ENCODE measurements around the gene XRRA1. TPM values are rescaled to one million over a fixed set of nuclear protein-coding genes. Genes with fewer than 3 reads are reported as not detected.

The XRRA1 gene
- total RNA-seq, 1 experiment from 2014 or later: 34.1 TPM

- DNase-seq (ENCODE audit: low read depth, low spot score) (no peak), ATAC-seq (no peak)
- intact Hi-C loops (cut with micrococcal nuclease; ENCODE audit: unreplicated experiment) (no loop called here), in situ Hi-C loops (cut with HindIII; ENCODE audit: low pct_unique_long_range_greater_than_20kb, low sequenced_read_pairs) (no loop called here)
- Histone ChIP-seq H3K4me1 (ENCODE audit: control insufficient read depth, insufficient read depth, low read length) (no peaks in the 10 kb centered on the region; the same call in 1 of the 2 replicates), H3K27ac (ENCODE audit: low read length) (no peak overlapping the region), H3K27me3 (ENCODE audit: control insufficient read depth, insufficient read depth, low read length) (no peaks in the 10 kb centered on the region), H3K36me3 (ENCODE audit: control insufficient read depth, insufficient read depth, low read length) (peaks cover 6% of the 10 kb centered on the region; the same call in 1 of the 2 replicates), H3K9me3 (ENCODE audit: control insufficient read depth, insufficient read depth, low read depth, low read length) (no peaks in the 10 kb centered on the region), H3K4me3 (ENCODE audit: low read depth in 2 of 2, low read length in 2 of 2) (no peak overlapping the region)
- BruUV-seq (replicated peaks): no TSS peak
- TF ChIP-seq POLR2AphosphoS5 (IDR thresholded peaks at IDR 0.05; ENCODE audit: low read depth, low read length) (no peak), SIN3A (IDR thresholded peaks at IDR 0.05; ENCODE audit: borderline replicate concordance, insufficient read depth, low read depth, low read length) (no peak), TCF7L2 (IDR thresholded peaks at IDR 0.05; ENCODE audit: low read depth, low read length) (no peak), REST (IDR thresholded peaks at IDR 0.05; ENCODE audit: insufficient read depth in 1 of 2, low read depth in 2 of 2, low read length in 1 of 2) (no peak)
- TF ChIP-seq, protein P1, sequence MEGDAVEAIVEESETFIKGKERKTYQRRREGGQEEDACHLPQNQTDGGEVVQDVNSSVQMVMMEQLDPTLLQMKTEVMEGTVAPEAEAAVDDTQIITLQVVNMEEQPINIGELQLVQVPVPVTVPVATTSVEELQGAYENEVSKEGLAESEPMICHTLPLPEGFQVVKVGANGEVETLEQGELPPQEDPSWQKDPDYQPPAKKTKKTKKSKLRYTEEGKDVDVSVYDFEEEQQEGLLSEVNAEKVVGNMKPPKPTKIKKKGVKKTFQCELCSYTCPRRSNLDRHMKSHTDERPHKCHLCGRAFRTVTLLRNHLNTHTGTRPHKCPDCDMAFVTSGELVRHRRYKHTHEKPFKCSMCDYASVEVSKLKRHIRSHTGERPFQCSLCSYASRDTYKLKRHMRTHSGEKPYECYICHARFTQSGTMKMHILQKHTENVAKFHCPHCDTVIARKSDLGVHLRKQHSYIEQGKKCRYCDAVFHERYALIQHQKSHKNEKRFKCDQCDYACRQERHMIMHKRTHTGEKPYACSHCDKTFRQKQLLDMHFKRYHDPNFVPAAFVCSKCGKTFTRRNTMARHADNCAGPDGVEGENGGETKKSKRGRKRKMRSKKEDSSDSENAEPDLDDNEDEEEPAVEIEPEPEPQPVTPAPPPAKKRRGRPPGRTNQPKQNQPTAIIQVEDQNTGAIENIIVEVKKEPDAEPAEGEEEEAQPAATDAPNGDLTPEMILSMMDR (IDR thresholded peaks at IDR 0.05): no peak
- ChIA-PET POLR2A (no interaction called here), CTCF (no interaction called here)
These were observed 142.6 kb downstream of the XRRA1 start for GRCh38 chr11:74806267-74806666.

DNA sequence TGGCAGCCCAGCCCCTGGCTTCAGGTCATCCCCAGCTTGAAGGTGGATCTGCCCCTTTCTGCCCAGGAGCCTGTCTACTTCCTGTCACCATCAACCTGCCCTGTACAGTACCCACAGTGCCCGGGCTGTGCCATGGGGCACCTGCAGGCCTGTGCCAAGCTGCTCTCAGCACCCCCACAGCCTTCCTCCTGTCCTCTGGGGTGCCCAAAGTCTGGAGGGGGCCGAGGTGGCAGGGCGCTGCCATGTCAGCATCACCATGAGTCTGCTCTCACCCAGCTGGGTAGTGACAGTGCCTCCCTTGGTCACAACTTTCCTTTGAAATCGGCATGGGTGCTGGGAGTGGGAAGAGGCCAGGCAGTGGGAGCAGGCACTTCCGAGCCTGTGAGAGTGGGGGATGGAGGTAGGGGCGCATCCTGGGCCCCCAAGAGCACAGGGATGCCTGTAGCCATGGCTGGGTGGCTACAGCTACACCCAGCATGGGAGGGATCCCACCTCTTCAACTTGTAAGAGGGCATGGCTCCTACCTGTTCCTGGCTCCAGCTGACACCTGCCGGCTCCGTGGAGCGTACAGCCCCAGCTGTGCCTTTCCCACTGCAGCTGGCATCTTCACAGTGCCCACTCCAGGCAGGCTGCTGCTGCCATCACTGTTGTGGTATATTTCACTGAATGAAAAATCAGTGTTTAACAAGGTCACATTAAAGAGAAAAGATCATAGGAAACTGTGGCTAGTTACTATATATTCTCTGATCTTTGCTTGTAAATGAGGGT, 157.4 kb downstream of the XRRA1 start:
- Histone ChIP-seq H3K4me3 (ENCODE audit: low read depth in 2 of 2, low read length in 2 of 2) (no peak overlapping the region), H3K4me1 (ENCODE audit: control insufficient read depth, insufficient read depth, low read length) (no peaks in the 10 kb centered on the region), H3K9me3 (ENCODE audit: control insufficient read depth, insufficient read depth, low read depth, low read length) (peaks cover 4% of the 10 kb centered on the region; the same call in 1 of the 2 replicates), H3K36me3 (ENCODE audit: control insufficient read depth, insufficient read depth, low read length) (peaks cover 4% of the 10 kb centered on the region; the same call in 1 of the 2 replicates), H3K27ac (ENCODE audit: low read length) (no peak overlapping the region), H3K27me3 (ENCODE audit: control insufficient read depth, insufficient read depth, low read length) (no peaks in the 10 kb centered on the region)
- in situ Hi-C loops (cut with HindIII; ENCODE audit: low pct_unique_long_range_greater_than_20kb, low sequenced_read_pairs): no loop called here
- intact Hi-C loops (cut with micrococcal nuclease; ENCODE audit: unreplicated experiment): no loop called here
- CTCF ChIA-PET: no interaction called here
- DNase-seq (ENCODE audit: low read depth, low spot score): no peak
- ATAC-seq: peak; percentile 30; the same call in 1 of the 2 replicates
- no TSS peak for BruUV-seq (replicated peaks)
- POLR2A ChIA-PET: no interaction called here
- TF ChIP-seq, protein P1 (IDR thresholded peaks at IDR 0.05): no peak
- no peak for TF ChIP-seq REST (IDR thresholded peaks at IDR 0.05; ENCODE audit: insufficient read depth in 1 of 2, low read depth in 2 of 2, low read length in 1 of 2)
- TF ChIP-seq SIN3A (IDR thresholded peaks at IDR 0.05; ENCODE audit: borderline replicate concordance, insufficient read depth, low read depth, low read length): no peak
- no peak for TF ChIP-seq POLR2AphosphoS5 (IDR thresholded peaks at IDR 0.05; ENCODE audit: low read depth, low read length)
- no peak for TF ChIP-seq TCF7L2 (IDR thresholded peaks at IDR 0.05; ENCODE audit: low read depth, low read length)
